ENCODE measurements around the gene TTYH1. TPM values are rescaled to one million over a fixed set of nuclear protein-coding genes. Genes with fewer than 3 reads are reported as not detected.

TTYH1 gene
- polyA plus RNA-seq, 2 of the 4 experiments (the other 2 are of a cell fraction), result 0.15 to 0.31 TPM

DNA sequence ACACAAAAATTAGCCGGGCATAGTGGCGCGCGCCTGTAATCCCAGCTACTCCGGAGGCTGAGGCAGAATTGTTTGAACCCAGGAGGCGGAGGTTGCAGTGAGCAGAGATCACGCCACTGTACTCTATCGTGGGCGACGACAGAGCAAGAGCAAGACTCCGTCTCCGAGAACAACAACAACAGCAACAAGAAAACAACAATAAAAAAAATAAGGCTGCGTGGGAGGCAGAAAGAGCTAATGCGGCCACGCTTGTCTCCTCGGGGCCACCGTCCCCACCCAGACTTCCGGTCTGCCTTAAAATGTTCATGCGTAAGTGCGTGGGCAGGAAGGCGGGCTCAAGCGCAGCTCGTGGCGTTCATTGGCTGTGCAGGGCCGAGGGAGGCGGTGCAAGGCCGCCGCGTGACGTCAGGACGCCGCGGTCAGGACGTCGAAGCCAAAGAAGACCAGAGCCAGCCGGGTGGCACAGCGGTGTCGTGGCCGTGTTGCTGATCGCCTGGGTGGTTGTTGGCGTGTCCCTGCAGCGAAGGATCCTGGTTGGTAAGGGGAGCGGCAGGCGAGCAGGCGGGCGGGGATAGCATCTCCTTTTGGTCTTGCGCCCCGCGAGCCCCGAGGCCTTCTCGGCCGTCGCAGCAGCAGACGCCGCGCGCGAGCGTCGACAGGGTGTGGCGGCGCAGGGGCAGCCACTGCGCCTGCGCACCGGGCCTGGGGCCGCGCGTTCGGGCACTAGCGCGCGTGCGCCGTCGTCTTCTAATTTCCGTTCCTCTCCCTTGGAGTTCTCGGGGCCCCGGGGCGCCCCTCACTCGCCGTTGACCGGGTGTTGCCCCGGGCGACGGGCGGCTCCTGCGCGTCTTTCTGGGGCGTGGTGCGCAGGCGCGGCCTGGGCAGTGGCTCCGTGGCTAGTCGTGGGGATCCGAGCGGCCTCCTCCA is 33.8 kb downstream of the TTYH1 start, which contains the start of gene LENG8 (continued):
- TF ChIP-seq ZSCAN20 (CRISPR knock-in tag; IDR thresholded peaks at IDR 0.05) (no peak), NPAS2 (CRISPR knock-in tag; IDR thresholded peaks at IDR 0.05; ENCODE audit: borderline replicate concordance) (no peak), TFCP2L1 (CRISPR knock-in tag; IDR thresholded peaks at IDR 0.05) (no peak), HOXB5 (CRISPR knock-in tag; IDR thresholded peaks at IDR 0.05) (peak; percentile 65; the same call in 1 of the 2 replicates), MAFK (IDR thresholded peaks at IDR 0.05; ENCODE audit: partially characterized antibody) (no peak), POLR2A (IDR thresholded peaks at IDR 0.05; ENCODE audit: low read length) (peak; percentile 97), CHD2 (IDR thresholded peaks at IDR 0.05; ENCODE audit: low read length, partially characterized antibody) (peak; percentile 18), JUN (IDR thresholded peaks at IDR 0.05) (peak; percentile 96 to 98)
- TF ChIP-seq, protein P1, sequence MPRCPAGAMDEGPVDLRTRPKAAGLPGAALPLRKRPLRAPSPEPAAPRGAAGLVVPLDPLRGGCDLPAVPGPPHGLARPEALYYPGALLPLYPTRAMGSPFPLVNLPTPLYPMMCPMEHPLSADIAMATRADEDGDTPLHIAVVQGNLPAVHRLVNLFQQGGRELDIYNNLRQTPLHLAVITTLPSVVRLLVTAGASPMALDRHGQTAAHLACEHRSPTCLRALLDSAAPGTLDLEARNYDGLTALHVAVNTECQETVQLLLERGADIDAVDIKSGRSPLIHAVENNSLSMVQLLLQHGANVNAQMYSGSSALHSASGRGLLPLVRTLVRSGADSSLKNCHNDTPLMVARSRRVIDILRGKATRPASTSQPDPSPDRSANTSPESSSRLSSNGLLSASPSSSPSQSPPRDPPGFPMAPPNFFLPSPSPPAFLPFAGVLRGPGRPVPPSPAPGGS (IDR thresholded peaks at IDR 0.05), result peak; percentile 94

DNA sequence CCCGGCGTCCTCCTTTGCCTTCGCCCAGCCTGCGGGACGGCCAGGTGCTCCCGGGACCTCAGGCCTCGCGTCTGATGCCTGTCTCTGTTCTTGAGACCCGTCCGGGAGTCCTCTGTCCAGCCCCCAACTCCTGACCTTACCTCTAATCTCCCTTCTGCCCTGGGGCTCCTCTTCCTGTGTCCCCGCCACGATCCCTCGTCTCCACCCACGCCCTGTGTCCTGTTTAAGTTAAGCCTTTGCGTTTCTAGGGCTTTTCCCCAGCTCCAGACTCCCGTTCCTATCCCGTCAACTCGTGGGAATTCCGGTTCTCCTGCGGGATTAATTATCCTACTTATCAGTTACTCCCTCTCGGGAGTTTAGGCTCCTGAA is 34.4 kb downstream of the TTYH1 start:
- no peak for FAIRE-seq
- H3K27ac ChIP-seq, result peak overlapping the region; percentile 92 to 95
- H3K4me3 ChIP-seq, result peak overlapping the region; percentile 69
- H3K4me1 ChIP-seq, result peaks cover 25% of the 10 kb centered on the region
- TF ChIP-seq TFCP2L1 (CRISPR knock-in tag; IDR thresholded peaks at IDR 0.05) (0 out of 2 replicates have a peak, but pooled peaks have one; percentile 76), RNF2 (IDR thresholded peaks at IDR 0.05; ENCODE audit: borderline replicate concordance, low read depth) (no peak)
- TF ChIP-seq, protein P2, sequence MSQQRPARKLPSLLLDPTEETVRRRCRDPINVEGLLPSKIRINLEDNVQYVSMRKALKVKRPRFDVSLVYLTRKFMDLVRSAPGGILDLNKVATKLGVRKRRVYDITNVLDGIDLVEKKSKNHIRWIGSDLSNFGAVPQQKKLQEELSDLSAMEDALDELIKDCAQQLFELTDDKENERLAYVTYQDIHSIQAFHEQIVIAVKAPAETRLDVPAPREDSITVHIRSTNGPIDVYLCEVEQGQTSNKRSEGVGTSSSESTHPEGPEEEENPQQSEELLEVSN (IDR thresholded peaks at IDR 0.05; ENCODE audit: borderline replicate concordance, low read depth), result no peak
- no peak for ATAC-seq
- DNase-seq (ENCODE audit: low read depth in 1 of 2, low spot score in 1 of 2), result no peak
- 1% methylated on average over 21 of the region's 21 CpGs for WGBS (ENCODE audit: missing lambda C conversion rate)
- no peaks in the 10 kb centered on the region for H3K9me3 ChIP-seq
- ChIA-PET CTCF (interaction anchor here (1.4 to 3.4 kb wide), 3 partner anchors 12 to 14 kb away, joined by 3 to 30 read pairs (median 13); partner anchors contain the start of gene LENG9), POLR2A (interaction anchor here (4.1 kb wide), 1 partner anchor 11 kb away, joined by 130 read pairs; the partner anchor contains the start of gene LENG9)
- peak overlapping the region; percentile 99 for H3K4me2 ChIP-seq

DNA sequence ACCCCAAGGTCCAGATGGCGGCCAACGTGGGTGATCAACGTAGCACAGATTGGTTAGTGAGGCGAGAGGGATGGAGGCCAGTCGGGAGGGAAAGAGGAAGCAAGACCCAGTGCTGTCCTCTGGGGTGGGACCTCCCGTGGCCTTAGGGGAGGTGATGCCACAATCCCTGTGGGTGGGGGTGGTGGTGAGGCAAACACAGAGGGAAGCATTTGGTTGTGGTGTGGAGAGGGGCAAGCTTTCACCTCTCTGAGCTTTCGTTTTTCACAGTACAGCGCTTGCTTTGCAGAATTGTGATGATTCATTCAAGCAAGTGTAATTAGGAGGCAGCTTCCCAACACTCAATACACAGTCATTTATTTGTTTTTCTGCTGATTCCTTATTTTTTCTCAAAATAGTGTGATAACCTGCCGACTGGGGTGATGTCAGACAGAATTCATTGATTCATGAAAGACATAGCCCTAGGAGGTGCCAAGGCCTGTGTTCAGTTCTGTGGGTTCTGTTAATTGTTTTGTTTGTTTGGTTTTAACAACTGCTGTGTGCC is 36.1 kb downstream of the TTYH1 start:
- TF ChIP-seq HOXA7 (CRISPR knock-in tag; IDR thresholded peaks at IDR 0.05), result no peak
- no peak for TF ChIP-seq ZNF302 (CRISPR knock-in tag; IDR thresholded peaks at IDR 0.05)
- TF ChIP-seq HOXB13 (CRISPR knock-in tag; IDR thresholded peaks at IDR 0.05; ENCODE audit: low read depth), result no peak
- no peak; the same call in 1 of the 2 replicates for TF ChIP-seq MAZ (IDR thresholded peaks at IDR 0.05; ENCODE audit: borderline replicate concordance, low read depth, low read length)
- no peak for TF ChIP-seq CBX8 (IDR thresholded peaks at IDR 0.05)
- no peak for TF ChIP-seq CHD4 (IDR thresholded peaks at IDR 0.05; ENCODE audit: borderline replicate concordance)
- TF ChIP-seq, protein P3, sequence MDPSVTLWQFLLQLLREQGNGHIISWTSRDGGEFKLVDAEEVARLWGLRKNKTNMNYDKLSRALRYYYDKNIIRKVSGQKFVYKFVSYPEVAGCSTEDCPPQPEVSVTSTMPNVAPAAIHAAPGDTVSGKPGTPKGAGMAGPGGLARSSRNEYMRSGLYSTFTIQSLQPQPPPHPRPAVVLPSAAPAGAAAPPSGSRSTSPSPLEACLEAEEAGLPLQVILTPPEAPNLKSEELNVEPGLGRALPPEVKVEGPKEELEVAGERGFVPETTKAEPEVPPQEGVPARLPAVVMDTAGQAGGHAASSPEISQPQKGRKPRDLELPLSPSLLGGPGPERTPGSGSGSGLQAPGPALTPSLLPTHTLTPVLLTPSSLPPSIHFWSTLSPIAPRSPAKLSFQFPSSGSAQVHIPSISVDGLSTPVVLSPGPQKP (IDR thresholded peaks at IDR 0.05; ENCODE audit: low read depth, low read length), result no peak
- TF ChIP-seq MAFK (IDR thresholded peaks at IDR 0.05; ENCODE audit: partially characterized antibody), result peak; percentile 82
- ATAC-seq (no peak), DNase-seq (ENCODE audit: low read depth in 1 of 2, low spot score in 1 of 2) (no peak), FAIRE-seq (no peak)
- ChIA-PET CTCF (interaction anchor here (0.5 to 2.6 kb wide), 4 partner anchors 11 to 1202 kb away, joined by 3 to 13 read pairs (median 4); no protein-coding TSS in a partner anchor), POLR2A (interaction anchor here (4.1 kb wide), 1 partner anchor 9 kb away, joined by 130 read pairs; the partner anchor contains the start of gene LENG9)
- Histone ChIP-seq H3K27ac (peak overlapping the region in 1 of 2 experiments; percentile 92; a peak in 3 of 6 replicates), H3K4me2 (peak overlapping the region; percentile 99), H3K9me3 (no peaks in the 10 kb centered on the region), H3K4me1 (peaks cover 25% of the 10 kb centered on the region), H3K4me3 (no peak overlapping the region)
- 77% methylated on average over 9 of the region's 9 CpGs for WGBS (ENCODE audit: missing lambda C conversion rate)
